Measurements from ENCODE around the gene SIX3.

DNA sequence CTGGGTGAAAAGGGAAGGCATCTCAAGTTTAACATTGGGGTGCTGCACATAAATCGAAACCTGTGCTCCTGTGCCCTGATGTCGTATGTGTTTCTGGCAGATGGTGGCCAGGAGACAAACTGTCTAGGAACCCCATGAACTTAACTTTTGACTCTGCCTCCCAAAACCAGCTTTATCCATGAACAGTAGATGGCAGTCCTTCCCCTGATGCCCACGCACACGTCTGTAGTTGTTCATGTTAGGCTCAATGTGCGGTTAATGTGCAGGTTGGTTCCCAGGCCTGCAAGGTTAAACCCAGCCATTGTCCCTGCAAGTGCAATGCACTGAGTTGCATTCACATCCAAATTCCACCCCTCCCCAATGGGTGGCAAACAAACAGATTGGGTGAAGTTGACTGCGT is 44.1 kb upstream of the SIX3 start:
- TF ChIP-seq POLR2A (IDR thresholded peaks at IDR 0.05) (no peak), POLR2AphosphoS5 (IDR thresholded peaks at IDR 0.05) (no peak), EP300 (IDR thresholded peaks at IDR 0.05) (no peak), CTCF (IDR thresholded peaks at IDR 0.05) (no peak)
